Motor neuron (in vitro differentiated cells): Measurements from ENCODE around the gene RAB3B. TPM values are rescaled to one million over a fixed set of nuclear protein-coding genes. Genes with fewer than 3 reads are reported as not detected.
"Not testable (repeated sequence)": the region's sequence is repeated elsewhere in the genome, so short reads cannot be mapped to it uniquely, and the experiment has no call there.

Experiments
- ATAC-seq, 8 experiments: fragments of 200-7000 bp; cut with Tn5 transposase; replicated peaks in 6 of 8; 2 replicates each; pipeline ENCODE4 v1.8.0; 2021; ENCODE audit warnings: mild to moderate bottlenecking in 8 of 8, moderate library complexity in 8 of 8
- H3K27ac ChIP-seq, 2 donors: fragments of 250-450 bp; sonication (Bioruptor Pico); 2 replicates each; pipeline ENCODE4 v1.9.0; 2021; ENCODE audit warnings: antibody characterized with exemption in 2 of 2, mild to moderate bottlenecking in 2 of 2, moderate library complexity in 1 of 2
- H3K4me1 ChIP-seq, 2 donors: fragments of 250-450 bp; sonication (Bioruptor Pico); replicated peaks in 1 of 2; 2 replicates each; pipeline ENCODE4 v1.6.1; 2021; ENCODE audit warnings: antibody characterized with exemption in 2 of 2, mild to moderate bottlenecking in 2 of 2, moderate library complexity in 1 of 2
- H3K4me3 ChIP-seq, 5 donors: fragments of 250-450 bp; sonication (Bioruptor Pico); 2 replicates each; pipeline ENCODE4 v1.9.0; 2021; ENCODE audit warnings: antibody characterized with exemption in 5 of 5, mild to moderate bottlenecking in 5 of 5, moderate library complexity in 4 of 5
- WGBS, 10 experiments: fragments of 450-650 bp; shearing (Covaris generic); methylation state at CpG; one replicate each; pipeline ENCODE4 v1.0.0; 2022; 5-methylcytosine and 5-hydroxymethylcytosine counted together
- in situ Hi-C, 9 experiments: fragments of 400-800 bp; cut with MboI; loops; one replicate each; pipeline ENCODE4 v1.15.0; 2021; ENCODE audit warnings: low sequenced_read_pairs in 9 of 9, low pct_unique_long_range_greater_than_20kb in 2 of 9; ENCODE audit not compliant: unreplicated experiment in 9 of 9
- total RNA-seq, 8 experiments: library from RNA; unstranded; fragments of 300-600 nt; gene quantifications; 2 replicates each; pipeline versions ENCODE4 v1.2.3 to v1.2.4, GENCODE V29; 2022

The RAB3B gene, protein sequence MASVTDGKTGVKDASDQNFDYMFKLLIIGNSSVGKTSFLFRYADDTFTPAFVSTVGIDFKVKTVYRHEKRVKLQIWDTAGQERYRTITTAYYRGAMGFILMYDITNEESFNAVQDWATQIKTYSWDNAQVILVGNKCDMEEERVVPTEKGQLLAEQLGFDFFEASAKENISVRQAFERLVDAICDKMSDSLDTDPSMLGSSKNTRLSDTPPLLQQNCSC
- 10 to 100 TPM in 5 of 8 experiments, under 1 TPM in 3; 0.10 to 36.5 (median 15.9) TPM for total RNA-seq

DNA sequence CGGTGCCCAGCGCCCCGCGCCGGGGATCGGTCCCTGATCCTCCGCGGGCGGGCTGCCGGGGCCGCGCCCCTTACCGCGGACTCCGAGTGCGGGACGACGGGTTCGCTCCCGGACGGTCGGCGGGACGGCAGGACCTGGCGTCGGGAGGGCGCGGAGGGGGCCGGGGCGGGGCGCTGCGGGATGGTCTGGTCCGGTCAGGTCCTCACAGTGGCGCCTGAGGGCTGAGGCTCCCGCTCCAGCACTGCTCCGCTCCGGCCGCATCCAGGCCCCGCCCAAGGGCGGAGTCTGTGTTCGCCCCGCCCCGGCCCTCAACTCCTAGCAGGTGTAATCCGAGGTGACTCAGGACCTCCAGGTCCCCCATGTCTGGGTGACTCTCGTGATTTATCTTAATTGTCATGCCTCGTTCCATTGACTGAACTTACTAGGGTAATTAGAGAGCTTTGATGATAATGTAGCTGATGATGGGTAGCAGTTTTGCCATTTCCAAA lies at the start of gene RAB3B:
Gene RAB3B (minus strand): TSS at position 223 of the 488 bp plus-strand sequence. CDS start 13,583 bp downstream, outside the sequence.
- in situ Hi-C loops = loop anchor here in 4 of 9 experiments (10.0 kb wide), 2 partner anchors 86 to 96 kb away; no protein-coding TSS in a partner anchor
- Histone ChIP-seq H3K4me1 (peaks cover 6 to 7% of the 10 kb centered on the region in 2 donors), H3K4me3 (peak within 1 kb of the TSS; percentile 51 to 88 (median 68)), H3K27ac (peak within 1 kb of the TSS in 1 of 2 donors; percentile 21)
- ATAC-seq = peak; percentile 95 to 99 (median 99)
- 0 to 8% (median 0%) methylated on average over 1 to 6 of the region's 46 CpGs; no CpG with 5 or more reads in 6 of the 10 experiments for WGBS, 10 experiments

DNA sequence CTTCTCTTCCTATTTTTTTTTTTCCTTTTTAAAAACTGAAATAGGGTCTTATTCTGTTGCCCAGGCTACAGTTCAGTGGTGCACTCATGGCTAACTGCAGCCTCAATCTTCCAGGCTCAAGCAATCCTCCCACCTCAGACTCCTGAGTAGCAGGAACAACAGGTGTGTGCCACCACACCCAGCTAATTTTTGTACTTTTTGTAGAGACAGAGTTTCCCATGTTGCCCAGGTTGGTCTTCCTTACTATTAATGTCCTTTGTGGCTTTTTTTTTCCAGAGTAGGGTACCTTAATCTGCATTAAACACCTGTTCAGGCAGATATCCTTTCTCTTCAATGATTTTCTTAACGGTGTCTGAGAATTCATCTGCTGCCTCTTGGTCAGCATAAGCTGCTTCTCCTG lies 47.4 kb upstream of the RAB3B start:
- peaks cover 5 to 9% of the 10 kb centered on the region in 2 donors for H3K4me1 ChIP-seq
- no peak overlapping the region for H3K4me3 ChIP-seq
- 60 to 100% (median 100%) methylated on average over 1 of the region's 1 CpG; no CpG with 5 or more reads in 4 of the 10 experiments for WGBS, 10 experiments
- no peak overlapping the region for H3K27ac ChIP-seq
- in situ Hi-C loops = no loop called here
- ATAC-seq = no peak

DNA sequence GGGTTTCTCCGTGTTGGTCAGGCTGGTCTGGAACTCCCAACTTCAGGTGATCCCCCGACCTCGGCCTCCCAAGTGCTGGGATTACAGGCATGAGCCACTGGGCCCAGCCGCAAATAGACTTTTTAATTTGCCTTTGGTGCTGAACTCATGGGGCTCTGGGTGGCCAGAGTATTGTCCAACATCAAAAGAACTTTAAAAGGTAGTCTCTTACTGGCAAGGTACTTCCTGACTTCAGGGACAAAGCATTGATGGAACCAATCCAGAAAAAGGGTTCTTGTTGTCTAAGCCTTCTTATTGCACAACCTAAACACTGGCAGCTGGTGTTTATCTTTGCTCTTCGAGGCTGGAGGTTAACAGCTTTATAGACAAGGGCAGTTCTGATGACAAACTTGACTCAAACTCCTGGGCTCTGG lies 46.9 kb upstream of the RAB3B start:
- Histone ChIP-seq H3K4me3 (no peak overlapping the region), H3K27ac (no peak overlapping the region), H3K4me1 (peaks cover 5 to 9% of the 10 kb centered on the region in 2 donors)
- ATAC-seq = no peak
- WGBS, 10 experiments = 0 to 100% (median 89%) methylated on average over 1 to 5 of the region's 5 CpGs; no CpG with 5 or more reads in 2 of the 10 experiments
- in situ Hi-C loops = no loop called here

DNA sequence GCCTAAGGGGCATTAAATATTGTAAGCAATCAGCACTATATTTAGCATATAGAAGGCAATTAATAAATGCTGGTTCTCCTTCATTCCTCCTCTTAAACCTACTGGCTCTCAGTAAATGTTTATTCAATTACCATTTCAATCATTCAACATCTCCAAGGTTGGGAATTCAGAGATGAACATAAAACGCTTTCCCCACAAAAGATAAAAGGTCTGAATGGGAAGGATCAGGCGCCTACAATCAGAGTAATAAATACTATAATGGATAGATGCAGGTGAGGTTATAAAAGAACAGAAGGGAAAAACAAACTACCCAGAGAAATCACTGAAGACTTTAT lies 43.5 kb upstream of the RAB3B start:
- WGBS, 10 experiments = 60 to 100% (median 88%) methylated on average over 1 to 2 of the region's 2 CpGs
- H3K4me1 ChIP-seq = peaks cover 20 to 27% of the 10 kb centered on the region in 2 donors
- ATAC-seq = no peak
- peak overlapping the region; percentile 53 to 88 (median 69) for H3K4me3 ChIP-seq
- peak overlapping the region; percentile 88 to 96 for H3K27ac ChIP-seq
- in situ Hi-C loops = no loop called here

DNA sequence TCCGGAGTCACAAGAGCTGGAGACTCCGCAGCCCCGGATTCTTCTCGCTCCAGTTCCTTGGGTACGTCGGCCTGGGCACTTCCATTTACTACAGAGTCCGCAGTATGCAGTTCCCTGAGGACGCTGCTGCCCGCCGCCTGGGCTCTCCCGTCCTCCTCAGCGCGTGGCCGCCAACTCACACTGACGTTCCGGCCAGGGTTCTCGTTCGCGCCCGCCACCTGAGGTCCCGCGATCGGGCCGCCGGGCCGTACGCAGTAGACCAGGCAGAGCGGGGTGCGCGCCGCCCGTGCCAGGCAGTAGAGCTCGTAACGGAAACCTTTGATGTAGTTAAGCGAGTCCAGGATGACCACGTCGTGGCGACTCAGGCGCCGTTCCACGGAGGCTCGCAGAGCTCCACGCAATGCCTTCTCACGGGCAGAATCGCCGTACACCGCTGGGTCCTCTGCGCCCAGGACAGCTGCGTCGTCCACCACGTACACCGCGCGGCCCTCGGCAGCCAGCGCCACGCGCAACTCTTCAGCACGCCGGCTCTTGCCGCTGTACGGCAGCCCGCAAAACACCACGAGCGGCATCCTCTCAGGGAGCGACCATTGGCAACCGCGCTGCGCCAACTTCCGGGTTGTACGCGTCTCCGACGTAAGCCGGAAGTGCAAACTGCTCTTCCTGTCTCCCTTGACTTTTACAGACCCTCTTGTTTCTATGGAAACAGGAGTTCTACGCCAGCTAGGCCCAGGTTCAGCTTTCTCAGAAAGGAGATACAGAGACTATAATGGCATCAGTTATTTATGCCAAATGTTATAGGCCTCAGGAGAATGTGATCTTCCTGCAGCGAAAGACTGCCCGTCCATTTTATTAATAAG lies 42.9 kb upstream of the RAB3B start, which contains the start of gene KTI12:
Gene KTI12 (minus strand): TSS at position 621 of the 860 bp plus-strand sequence. CDS start 49 bp downstream, at position 572.
- peak; percentile 85 to 93 (median 91) for ATAC-seq
- 0 to 69% (median 4%) methylated on average over 2 to 29 of the region's 78 CpGs; no CpG with 5 or more reads in 2 of the 10 experiments for WGBS, 10 experiments
- Histone ChIP-seq H3K4me3 (peak within 1 kb of the TSS; percentile 53 to 88 (median 69)), H3K27ac (peak within 1 kb of the TSS; percentile 88 to 96), H3K4me1 (peaks cover 20 to 27% of the 10 kb centered on the region in 2 donors)
- in situ Hi-C loops = no loop called here

DNA sequence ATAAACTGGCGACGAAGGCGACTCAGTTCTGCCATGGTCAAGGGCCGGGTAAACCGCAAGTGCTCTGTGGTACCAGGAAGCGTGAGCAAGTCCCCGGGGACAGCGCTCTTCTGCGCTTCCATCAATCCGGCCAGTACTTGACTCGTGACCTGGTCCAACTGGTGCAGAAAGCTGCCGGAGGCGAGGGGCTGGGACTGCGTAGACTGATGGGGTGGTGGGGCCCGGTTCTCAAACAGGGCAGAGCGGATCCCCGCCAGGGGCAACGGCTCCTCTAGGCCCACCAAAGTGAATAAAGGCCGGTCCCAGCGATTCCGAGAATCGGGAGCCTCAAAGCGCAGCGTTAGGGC lies 42.3 kb upstream of the RAB3B start:
- Histone ChIP-seq H3K4me1 (peaks cover 20 to 27% of the 10 kb centered on the region in 2 donors), H3K27ac (peak overlapping the region; percentile 88 to 96), H3K4me3 (peak overlapping the region; percentile 53 to 88 (median 69))
- WGBS, 10 experiments = 0 to 11% (median 6%) methylated on average over 1 to 18 of the region's 24 CpGs; no CpG with 5 or more reads in 5 of the 10 experiments
- ATAC-seq = peak; percentile 38 to 61 (median 48)
- in situ Hi-C loops = no loop called here

DNA sequence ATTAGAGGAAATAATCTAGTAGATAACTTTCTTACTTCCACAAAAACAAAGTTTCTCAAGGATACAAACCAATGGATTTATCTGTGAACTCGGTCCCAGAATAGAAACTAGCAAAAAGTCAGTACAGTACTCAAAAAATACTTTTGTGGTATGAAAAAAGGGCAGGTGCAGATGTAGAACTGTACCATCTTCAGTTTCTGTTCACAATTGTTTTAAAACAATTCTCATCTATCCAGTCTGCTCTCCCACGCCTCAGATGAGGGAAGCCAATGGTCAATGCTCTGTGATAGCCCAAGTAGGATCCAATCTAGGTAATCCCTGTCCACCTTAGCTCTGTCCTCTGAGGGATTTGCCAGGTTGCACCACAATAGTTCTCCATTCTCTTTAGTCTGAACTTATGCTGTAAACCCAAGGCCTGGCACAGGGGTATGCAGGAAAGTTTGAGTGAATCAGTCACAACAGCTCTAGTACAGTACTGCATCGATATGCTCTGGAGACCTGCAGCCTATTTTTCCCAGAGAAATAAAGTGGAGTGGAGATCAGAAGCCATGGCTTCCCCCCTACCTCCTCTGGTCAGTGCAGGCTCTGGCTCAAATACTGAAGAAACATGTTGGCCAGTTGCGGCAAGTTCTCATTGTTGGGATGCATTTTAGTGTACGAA lies 41.8 kb upstream of the RAB3B start:
- in situ Hi-C loops = no loop called here
- ATAC-seq = peak in 3 of 8 experiments; percentile 0 to 4 (median 2)
- 19 to 100% (median 86%) methylated on average over 1 to 5 of the region's 5 CpGs; no CpG with 5 or more reads in 1 of the 10 experiments for WGBS, 10 experiments
- peak overlapping the region; percentile 53 to 88 (median 69) for H3K4me3 ChIP-seq
- H3K27ac ChIP-seq = peak overlapping the region; percentile 88 to 96
- peaks cover 20 to 27% of the 10 kb centered on the region in 2 donors for H3K4me1 ChIP-seq

DNA sequence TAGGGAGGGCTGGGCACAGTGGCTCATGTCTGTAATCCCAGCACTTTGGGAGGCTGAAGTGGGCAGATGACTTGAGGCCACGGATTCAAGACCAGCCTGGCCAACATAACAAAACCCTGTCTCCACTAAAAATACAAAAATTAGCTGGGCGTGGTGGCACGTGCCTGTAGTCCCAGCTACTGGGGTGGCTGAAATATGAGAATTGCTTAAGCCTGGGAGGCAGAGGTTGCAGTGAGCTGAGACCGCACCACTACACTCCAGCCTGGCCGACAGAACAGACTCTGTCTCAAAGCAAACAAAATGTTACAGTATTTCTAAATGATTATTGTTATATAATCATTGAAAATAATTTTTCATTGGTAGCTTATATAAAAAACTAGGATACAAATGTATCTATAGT lies 38.3 kb upstream of the RAB3B start:
- 63 to 100% (median 87%) methylated on average over 1 to 5 of the region's 5 CpGs; no CpG with 5 or more reads in 1 of the 10 experiments for WGBS, 10 experiments
- in situ Hi-C loops, H3K27ac ChIP-seq, H3K4me3 ChIP-seq, ATAC-seq: not testable (repeated sequence)
- peaks cover 15 to 18% of the 10 kb centered on the region in 2 donors for H3K4me1 ChIP-seq

DNA sequence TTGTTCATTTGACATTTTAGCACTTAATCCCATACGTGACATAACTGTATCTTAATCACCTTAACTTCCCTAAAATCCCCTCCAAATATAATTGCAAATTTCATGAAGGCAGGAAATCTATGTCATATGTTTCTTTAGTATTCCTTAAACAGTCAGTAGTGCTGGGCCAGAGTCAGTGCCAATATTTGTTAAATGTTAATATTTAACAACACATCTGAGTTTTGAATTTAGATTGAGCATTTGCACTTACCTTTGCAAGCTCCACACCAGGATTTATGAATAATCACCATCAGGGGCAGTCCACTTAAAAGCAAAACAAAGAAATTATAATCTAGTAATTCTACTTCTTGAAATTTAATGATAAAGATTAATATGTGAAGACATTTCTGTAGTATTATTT lies 37.8 kb upstream of the RAB3B start:
- WGBS, 10 experiments = 71 to 100% (median 94%) methylated on average over 1 of the region's 1 CpG; no CpG with 5 or more reads in 1 of the 10 experiments
- Histone ChIP-seq H3K4me1 (peaks cover 15 to 18% of the 10 kb centered on the region in 2 donors), H3K4me3 (no peak overlapping the region), H3K27ac (no peak overlapping the region)
- in situ Hi-C loops = no loop called here
- ATAC-seq = no peak

DNA sequence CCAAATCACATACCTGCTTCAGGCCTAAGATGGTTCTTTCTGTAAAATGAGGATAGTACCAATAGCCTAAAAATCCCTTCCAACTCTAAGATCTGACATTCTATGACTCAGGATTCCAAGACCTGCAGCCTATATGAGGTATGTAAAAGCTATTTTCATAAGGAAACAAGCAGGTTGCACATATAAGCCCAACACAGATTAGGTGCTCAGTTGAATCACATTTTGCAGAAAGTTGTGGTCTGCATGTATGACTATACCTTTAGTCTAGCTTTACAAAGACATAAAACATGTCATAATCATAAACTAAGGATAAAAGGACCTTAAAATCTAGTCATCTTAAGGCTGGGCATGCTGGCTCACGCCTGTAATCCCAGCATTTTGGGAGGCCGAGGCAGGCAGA lies 35.8 kb upstream of the RAB3B start:
- whole genome bisulfite sequencing, 10 experiments = 60 to 100% (median 93%) methylated on average over 1 to 2 of the region's 2 CpGs; no CpG with 5 or more reads in 3 of the 10 experiments
- Histone ChIP-seq H3K27ac (no peak overlapping the region), H3K4me1 (peaks cover 3 to 8% of the 10 kb centered on the region in 2 donors), H3K4me3 (no peak overlapping the region)
- in situ Hi-C loops = no loop called here
- no peak for ATAC-seq

DNA sequence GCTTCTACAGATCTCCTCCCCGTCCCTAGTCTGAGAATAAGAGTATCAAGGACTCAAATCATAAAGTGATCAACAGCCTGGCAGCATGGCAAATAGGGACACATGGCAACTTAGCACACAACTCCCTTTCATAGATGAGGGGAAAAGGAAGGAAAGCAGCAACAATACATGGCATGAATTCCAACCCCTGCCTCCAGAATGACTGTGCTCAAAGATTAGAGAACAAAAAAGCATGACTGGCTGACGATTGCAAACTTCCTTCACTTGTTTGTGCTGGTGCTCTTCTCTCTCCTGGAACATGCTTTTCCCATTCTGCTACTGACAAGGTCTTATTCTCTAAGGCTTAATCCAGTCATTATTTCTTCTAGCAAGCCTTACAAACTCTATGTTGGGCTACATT lies 31.6 kb upstream of the RAB3B start:
- Histone ChIP-seq H3K4me1 (no peaks in the 10 kb centered on the region), H3K27ac (no peak overlapping the region), H3K4me3 (no peak overlapping the region)
- ATAC-seq = no peak
- in situ Hi-C loops = loop anchor here in 1 of 9 experiments (25.0 kb wide), 1 partner anchor 110 kb away; no protein-coding TSS in a partner anchor
- 62 to 100% (median 85%) methylated on average over 1 to 2 of the region's 2 CpGs; no CpG with 5 or more reads in 2 of the 10 experiments for WGBS, 10 experiments

DNA sequence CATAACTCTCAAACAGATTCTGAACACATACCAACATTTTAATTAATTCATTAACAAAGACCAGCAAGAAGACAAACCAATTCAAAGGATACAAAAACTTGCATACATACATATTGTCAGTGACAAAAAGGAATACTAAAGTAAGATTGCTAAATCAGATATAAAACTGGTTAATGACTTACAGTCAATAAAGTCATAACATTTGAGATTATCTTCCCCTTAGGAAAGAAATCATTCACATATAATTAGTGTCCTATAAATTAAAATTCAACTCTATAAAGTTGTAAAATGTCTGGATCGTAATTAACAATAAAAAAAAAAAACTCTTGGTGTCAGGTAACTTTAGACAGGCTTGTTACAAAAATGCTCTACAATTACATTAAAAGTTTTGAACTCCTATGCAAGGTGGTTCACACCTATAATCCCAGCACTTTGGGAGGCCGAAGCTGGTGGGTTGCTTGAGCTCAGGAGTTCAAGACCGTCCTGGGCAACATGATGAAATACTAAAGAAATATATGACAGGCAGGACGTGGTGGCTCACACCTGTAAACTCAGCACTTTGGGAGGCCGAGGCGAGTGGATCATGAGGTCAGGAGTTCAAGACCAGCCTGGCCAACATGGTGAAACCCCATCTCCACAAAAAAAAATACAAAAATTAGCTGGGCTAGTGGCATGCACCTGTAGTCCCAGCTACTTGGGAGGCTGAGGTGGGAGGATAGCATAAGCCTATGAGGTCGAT lies 17.7 kb upstream of the RAB3B start:
- Histone ChIP-seq H3K27ac (no peak overlapping the region), H3K4me3 (no peak overlapping the region), H3K4me1 (peaks cover 18 to 19% of the 10 kb centered on the region in 2 donors)
- peak in 1 of 8 experiments; percentile 11 for ATAC-seq
- in situ Hi-C loops = loop anchor here in 1 of 9 experiments (25.0 kb wide), 1 partner anchor 96 kb away; no protein-coding TSS in a partner anchor
- 80 to 100% (median 91%) methylated on average over 1 to 7 of the region's 7 CpGs for WGBS, 10 experiments
